Loucy (cell line): Measurements from ENCODE around the gene LCN15.
"Not testable (repeated sequence)": the region's sequence is repeated elsewhere in the genome, so short reads cannot be mapped to it uniquely, and the experiment has no call there.

Source experiments
- H2AFZ ChIP-seq: fragments of 200-600 bp; sonication (generic); 2 replicates; pipeline ENCODE4 v1.6.0; 2016; ENCODE audit warnings: antibody characterized with exemption, mild to moderate bottlenecking, low read length, moderate library complexity
- H3F3A ChIP-seq: fragments of 200-600 bp; 2 replicates; pipeline ENCODE4 v1.6.0; 2016; ENCODE audit warnings: antibody characterized with exemption, low read depth, mild to moderate bottlenecking
- H3K27me3 ChIP-seq: fragments of 200-600 bp; sonication (generic); 2 replicates; pipeline ENCODE4 v1.6.1; 2014; ENCODE audit warnings: low read length, mild to moderate bottlenecking; ENCODE audit not compliant: insufficient read depth, poor library complexity, severe bottlenecking
- H3K36me3 ChIP-seq: fragments of 200-600 bp; sonication (generic); 2 replicates; pipeline ENCODE4 v1.6.1; 2016; ENCODE audit warnings: low read length; ENCODE audit not compliant: insufficient read depth
- H3K4me1 ChIP-seq: fragments of 200-600 bp; sonication (generic); 2 replicates; pipeline ENCODE4 v1.5.1; 2014; ENCODE audit warnings: low read length, mild to moderate bottlenecking; ENCODE audit not compliant: insufficient read depth, poor library complexity, severe bottlenecking
- H3K4me2 ChIP-seq: fragments of 200-600 bp; sonication (generic); 2 replicates; pipeline ENCODE4 v1.6.0; 2014; ENCODE audit warnings: antibody characterized with exemption, low read length, low read depth, mild to moderate bottlenecking; ENCODE audit not compliant: poor library complexity, severe bottlenecking
- H3K4me3 ChIP-seq: fragments of 200-600 bp; sonication (generic); 2 replicates; pipeline ENCODE4 v1.5.1; 2014; ENCODE audit warnings: low read length, mild to moderate bottlenecking, mixed read lengths; ENCODE audit not compliant: poor library complexity, severe bottlenecking
- H3K79me2 ChIP-seq: fragments of 200-600 bp; sonication (generic); 2 replicates; pipeline ENCODE4 v1.6.1; 2014; ENCODE audit warnings: low read length; ENCODE audit not compliant: insufficient read depth
- H3K9ac ChIP-seq: fragments of 200-600 bp; sonication (generic); 2 replicates; pipeline ENCODE4 v1.6.0; 2014; ENCODE audit warnings: mild to moderate bottlenecking, low read depth, low read length, moderate library complexity; ENCODE audit not compliant: poor library complexity, severe bottlenecking
- H3K9me2 ChIP-seq: fragments of 200-600 bp; sonication (generic); replicated peaks from 2 replicates; pipeline ENCODE4 v1.6.1; 2016; ENCODE audit warnings: low read depth, low read length, mixed read lengths
- H3K9me3 ChIP-seq: fragments of 200-600 bp; sonication (generic); 2 replicates; pipeline ENCODE4 v1.6.1; 2014; ENCODE audit warnings: mild to moderate bottlenecking, antibody characterized with exemption, low read length, low read depth; ENCODE audit not compliant: insufficient read depth
- H4K20me1 ChIP-seq: fragments of 200-600 bp; sonication (generic); 2 replicates; pipeline ENCODE4 v1.6.0; 2014; ENCODE audit warnings: antibody characterized with exemption, low read length, mild to moderate bottlenecking; ENCODE audit not compliant: insufficient read depth, poor library complexity, severe bottlenecking
- CTCF ChIP-seq: fragments of 200-600 bp; sonication (generic); conservative IDR thresholded peaks from 2 replicates; pipeline ENCODE4 v1.5.1; 2014; ENCODE audit warnings: mild to moderate bottlenecking, antibody characterized with exemption, low read length
- EZH2phosphoT487 ChIP-seq: fragments of 200-600 bp; IDR thresholded peaks from 2 replicates; pipeline ENCODE4 v1.6.1; 2018; ENCODE audit warnings: antibody characterized with exemption, mild to moderate bottlenecking, moderate library complexity, borderline replicate concordance

LCN15 gene

GRCh38 chr9:136762221-136762691 lies 2.1 kb downstream of the LCN15 start:
- Histone ChIP-seq H3K9ac (no peak overlapping the region), H4K20me1 (no peaks in the 10 kb centered on the region), H3K27me3 (no peaks in the 10 kb centered on the region), H3K79me2 (no peaks in the 10 kb centered on the region), H2AFZ (no peak overlapping the region), H3F3A (no peaks in the 10 kb centered on the region), H3K4me2 (no peak overlapping the region), H3K9me2 (no peaks in the 10 kb centered on the region), H3K9me3 (no peaks in the 10 kb centered on the region), H3K4me3 (no peak overlapping the region), H3K36me3 (no peaks in the 10 kb centered on the region), H3K4me1 (no peaks in the 10 kb centered on the region)
- TF ChIP-seq CTCF (no peak), EZH2phosphoT487 (no peak)

GRCh38 chr9:136761545-136761981 lies 2.8 kb downstream of the LCN15 start:
- H3K79me2 ChIP-seq = no peaks in the 10 kb centered on the region
- no peaks in the 10 kb centered on the region for H3F3A ChIP-seq
- no peaks in the 10 kb centered on the region for H3K36me3 ChIP-seq
- no peak for TF ChIP-seq CTCF
- H3K4me3 ChIP-seq = no peak overlapping the region
- no peaks in the 10 kb centered on the region for H4K20me1 ChIP-seq
- no peak overlapping the region for H3K9ac ChIP-seq
- no peaks in the 10 kb centered on the region for H3K9me3 ChIP-seq
- H3K4me2 ChIP-seq = no peak overlapping the region
- no peak overlapping the region for H2AFZ ChIP-seq
- no peaks in the 10 kb centered on the region for H3K27me3 ChIP-seq
- no peaks in the 10 kb centered on the region for H3K4me1 ChIP-seq
- H3K9me2 ChIP-seq = no peaks in the 10 kb centered on the region

GRCh38 chr9:136760834-136761544 lies 3.3 kb downstream of the LCN15 start:
- H3K9ac ChIP-seq, H3K79me2 ChIP-seq: not testable (repeated sequence)

More at GRCh38 chr9:136760834-136761544, 3.3 kb downstream of the LCN15 start:
- H3K4me2 ChIP-seq, H3K36me3 ChIP-seq, H3K27me3 ChIP-seq, H3K4me1 ChIP-seq, H3K9me2 ChIP-seq, H3F3A ChIP-seq, H3K4me3 ChIP-seq, H3K9me3 ChIP-seq, H4K20me1 ChIP-seq: not testable (repeated sequence)
- peak overlapping the region; percentile 53; the same call in 1 of the 2 replicates for H2AFZ ChIP-seq
- TF ChIP-seq CTCF = peak; percentile 72
